B cell (primary cell): ENCODE measurements around the gene EMX1. TPM values are rescaled to one million over a fixed set of nuclear protein-coding genes. Genes with fewer than 3 reads are reported as not detected.

Experiments used
- ATAC-seq: fragments of 200-7000 bp; cut with Tn5 transposase; one replicate; pipeline ENCODE4 v1.10.0; 2021; ENCODE audit warnings: low read depth, mild to moderate bottlenecking, moderate number of reproducible peaks, moderate library complexity
- CTCF ChIA-PET: fragments of 350-600 bp; sonication (Branson Sonifier 250); formaldehyde crosslinking; loops from one replicate; lab custom pipeline; 2021; ENCODE audit warnings: antibody characterized with exemption, inconsistent platforms; lab: Charles Lee
- POLR2A ChIA-PET: fragments of 350-600 bp; sonication (Branson Sonifier 250); formaldehyde crosslinking; loops from one replicate; lab custom pipeline; 2021; ENCODE audit warnings: antibody characterized with exemption; lab: Charles Lee
- DNase-seq: peaks from one replicate; pipeline ENCODE4 v3.0.0; 2013
- H2AFZ ChIP-seq: 2 replicates; pipeline ENCODE4 v1.6.1; 2012; ENCODE audit warnings: mild to moderate bottlenecking, low read depth, low read length; ENCODE audit not compliant: insufficient read depth, poor library complexity, severe bottlenecking
- H3K27ac ChIP-seq, 2 donors: 1 replicate in 1 of 2; 2 replicates in 1 of 2; pipeline ENCODE4 v1.5.1; 2012 to 2013; ENCODE audit warnings: low read length in 2 of 2, mild to moderate bottlenecking in 2 of 2, moderate library complexity in 1 of 2
- H3K27me3 ChIP-seq, 4 experiments: fragments of 200-600 bp in 1 of 4; sonication (generic) in 1 of 4; replicated peaks in 1 of 4; 1 replicate in 2 of 4; 2 replicates in 2 of 4; pipeline versions ENCODE4 v1.6.1 to v1.7.0; 2013 to 2016; ENCODE audit warnings: low read length in 3 of 4, mild to moderate bottlenecking in 2 of 4, mixed read lengths in 1 of 4, moderate library complexity in 1 of 4; ENCODE audit not compliant: insufficient read depth in 4 of 4, control insufficient read depth in 3 of 4; ENCODE audit errors: control extremely low read depth in 1 of 4
- H3K36me3 ChIP-seq, 2 experiments: replicated peaks in 1 of 2; 1 replicate in 1 of 2; 2 replicates in 1 of 2; pipeline versions ENCODE4 v1.6.1 to v1.7.1; 2013; ENCODE audit warnings: low read length in 1 of 2; ENCODE audit not compliant: insufficient read depth in 2 of 2, control insufficient read depth in 1 of 2; ENCODE audit errors: control extremely low read depth in 1 of 2, extremely low read depth in 1 of 2
- H3K4me1 ChIP-seq, 2 donors: fragments of 200-600 bp in 1 of 2; sonication (generic) in 1 of 2; 1 replicate in 1 of 2; 2 replicates in 1 of 2; pipeline versions ENCODE4 v1.5.1 to v1.6.1; 2013 to 2017; ENCODE audit warnings: low read length in 2 of 2; ENCODE audit not compliant: control insufficient read depth in 2 of 2, insufficient read depth in 2 of 2
- H3K4me2 ChIP-seq: replicated peaks from 2 replicates; pipeline ENCODE3; 2012; ENCODE audit warnings: mild to moderate bottlenecking, low read depth, low read length; ENCODE audit not compliant: poor library complexity, severe bottlenecking
- H3K4me3 ChIP-seq, 5 experiments: fragments of 200-600 bp in 1 of 5; sonication (generic) in 1 of 5; 1 replicate in 3 of 5; 2 replicates in 2 of 5; pipeline versions ENCODE4 v1.5.1 to v1.7.0; 2011 to 2016; ENCODE audit warnings: low read length in 4 of 5, mild to moderate bottlenecking in 4 of 5, low read depth in 2 of 5, control low read depth in 1 of 5, moderate library complexity in 1 of 5; ENCODE audit not compliant: insufficient read depth in 1 of 5; ENCODE audit errors: control extremely low read depth in 1 of 5, extremely low read depth in 1 of 5
- H3K79me2 ChIP-seq: fragments of 200-600 bp; sonication (generic); one replicate; pipeline ENCODE4 v1.6.0; 2016; ENCODE audit warnings: low read length; ENCODE audit not compliant: control insufficient read depth, insufficient read depth
- H3K9ac ChIP-seq: fragments of 200-600 bp; sonication (generic); 2 replicates; pipeline ENCODE4 v1.6.1; 2017; ENCODE audit warnings: mild to moderate bottlenecking, low read length, moderate library complexity
- H3K9me3 ChIP-seq, 3 donors: one replicate each; pipeline versions ENCODE4 v1.6.1 to v1.7.1; 2013; ENCODE audit warnings: low read length in 2 of 3; ENCODE audit not compliant: control insufficient read depth in 2 of 3, insufficient read depth in 1 of 3; ENCODE audit errors: control extremely low read depth in 1 of 3
- H4K20me1 ChIP-seq: 2 replicates; pipeline ENCODE4 v1.6.0; 2012; ENCODE audit warnings: mild to moderate bottlenecking, low read length; ENCODE audit not compliant: insufficient read depth, control insufficient read depth, poor library complexity, severe bottlenecking
- H3K27ac Mint-ChIP-seq: one replicate; pipeline ENCODE4 v1.8.0; 2021; ENCODE audit warnings: mixed read lengths
- H3K27me3 Mint-ChIP-seq: one replicate; pipeline ENCODE4 v1.8.0; 2021; ENCODE audit warnings: mixed read lengths
- H3K4me1 Mint-ChIP-seq: one replicate; pipeline ENCODE4 v1.8.0; 2021; ENCODE audit warnings: mixed read lengths
- H3K4me3 Mint-ChIP-seq: one replicate; pipeline ENCODE4 v1.8.0; 2021; ENCODE audit warnings: mixed read lengths
- H3K9me3 Mint-ChIP-seq: one replicate; pipeline ENCODE4 v1.8.0; 2022; ENCODE audit warnings: mixed read lengths; ENCODE audit not compliant: insufficient read depth
- EZH2 ChIP-seq: IDR thresholded peaks from 2 replicates; pipeline ENCODE4 v1.6.1; 2012; ENCODE audit warnings: borderline replicate concordance, low read depth, mild to moderate bottlenecking, moderate library complexity, low read length; ENCODE audit not compliant: insufficient read depth, poor library complexity, severe bottlenecking
- WGBS: methylation state at CpG from one replicate; pipeline ENCODE4 v1.1.5; 2013; ENCODE audit warnings: missing lambda C conversion rate; ENCODE audit not compliant: insufficient coverage; 5-methylcytosine and 5-hydroxymethylcytosine counted together
- intact Hi-C: fragments of 100-400 bp; cut with micrococcal nuclease; formaldehyde crosslinking; loops from one replicate; pipeline ENCODE4 v1.10.0; 2022
- polyA plus RNA-seq: library from polyadenylated mRNA; depleted of rRNA; stranded (reverse); fragments of >200 nt; gene quantifications from 2 replicates; pipeline ENCODE4 v1.2.3, GENCODE V29; 2012
- total RNA-seq, 2 donors: library from RNA; stranded (reverse); fragments of 120-200 nt in 1 of 2; gene quantifications; 1 replicate in 1 of 2; 2 replicates in 1 of 2; pipeline versions ENCODE4 v1.2.3 to v1.2.4, GENCODE V29; 2013 to 2022
- TF ChIP-seq, protein P1 (sequence below): fragments of 200-600 bp; IDR thresholded peaks from one replicate; pipeline ENCODE4 v1.8.0; 2022; ENCODE audit warnings: antibody characterized with exemption, mild to moderate bottlenecking

EMX1 gene
- total and polyA plus RNA-seq, 2 donors (not counting 1 experiment from before 2014, with no cell fraction given), result not detected

DNA sequence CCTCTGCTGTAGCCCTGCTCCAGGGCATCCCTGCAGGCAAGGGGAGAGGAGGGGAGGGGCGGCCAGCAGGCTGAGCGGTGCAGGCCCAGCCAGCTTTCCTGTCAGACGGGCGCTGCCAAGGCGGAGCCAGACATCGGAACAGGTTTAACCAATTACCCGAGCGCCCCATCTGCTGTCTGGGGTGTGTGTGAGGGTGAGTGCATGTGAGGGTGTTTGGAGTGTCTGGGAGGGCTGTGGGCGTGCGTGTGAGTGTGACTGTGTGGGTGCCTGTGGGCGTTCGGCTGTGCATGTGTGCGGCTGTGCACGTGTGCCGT lies 20.0 kb downstream of the EMX1 start:
- intact Hi-C loops, result no loop called here

DNA sequence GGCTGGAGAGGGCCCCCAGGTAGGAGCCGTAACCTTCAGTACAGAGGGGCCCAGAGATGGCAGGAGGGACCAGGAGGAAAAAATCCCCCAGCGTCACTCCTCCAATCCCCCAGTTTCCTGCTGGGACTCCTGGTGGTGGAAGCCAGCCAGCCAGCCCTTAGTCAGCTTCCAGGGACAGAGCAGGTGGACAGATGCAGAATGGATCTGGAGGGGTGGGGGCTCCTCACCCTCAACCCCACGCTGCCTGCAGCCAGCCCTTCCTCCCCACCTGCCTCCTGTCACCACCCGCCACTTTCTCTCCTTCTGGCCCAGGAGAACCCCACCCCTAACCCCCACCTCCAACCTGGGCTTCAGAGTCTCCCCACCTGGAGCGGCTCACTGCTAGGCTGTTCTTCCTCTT lies 21.1 kb downstream of the EMX1 start:
- Histone ChIP-seq H3K4me3 (no peak overlapping the region), H4K20me1 (no peaks in the 10 kb centered on the region), H3K79me2 (no peaks in the 10 kb centered on the region), H3K27me3 (no peaks in the 10 kb centered on the region), H2AFZ (no peak overlapping the region), H3K4me2 (no peak overlapping the region), H3K4me1 (no peaks in the 10 kb centered on the region), H3K9ac (no peak overlapping the region), H3K27ac (no peak overlapping the region), H3K36me3 (no peaks in the 10 kb centered on the region), H3K9me3 (no peaks in the 10 kb centered on the region)
- ChIA-PET POLR2A (no interaction called here), CTCF (interaction anchor here (1.6 kb wide), 1 partner anchor 42 kb away, joined by 3 read pairs; no protein-coding TSS in a partner anchor)
- TF ChIP-seq, protein P1, sequence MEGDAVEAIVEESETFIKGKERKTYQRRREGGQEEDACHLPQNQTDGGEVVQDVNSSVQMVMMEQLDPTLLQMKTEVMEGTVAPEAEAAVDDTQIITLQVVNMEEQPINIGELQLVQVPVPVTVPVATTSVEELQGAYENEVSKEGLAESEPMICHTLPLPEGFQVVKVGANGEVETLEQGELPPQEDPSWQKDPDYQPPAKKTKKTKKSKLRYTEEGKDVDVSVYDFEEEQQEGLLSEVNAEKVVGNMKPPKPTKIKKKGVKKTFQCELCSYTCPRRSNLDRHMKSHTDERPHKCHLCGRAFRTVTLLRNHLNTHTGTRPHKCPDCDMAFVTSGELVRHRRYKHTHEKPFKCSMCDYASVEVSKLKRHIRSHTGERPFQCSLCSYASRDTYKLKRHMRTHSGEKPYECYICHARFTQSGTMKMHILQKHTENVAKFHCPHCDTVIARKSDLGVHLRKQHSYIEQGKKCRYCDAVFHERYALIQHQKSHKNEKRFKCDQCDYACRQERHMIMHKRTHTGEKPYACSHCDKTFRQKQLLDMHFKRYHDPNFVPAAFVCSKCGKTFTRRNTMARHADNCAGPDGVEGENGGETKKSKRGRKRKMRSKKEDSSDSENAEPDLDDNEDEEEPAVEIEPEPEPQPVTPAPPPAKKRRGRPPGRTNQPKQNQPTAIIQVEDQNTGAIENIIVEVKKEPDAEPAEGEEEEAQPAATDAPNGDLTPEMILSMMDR, result no peak
- TF ChIP-seq EZH2, result no peak
- Mint-ChIP-seq H3K27me3 (peaks cover 16% of the 10 kb centered on the region), H3K4me1 (no peaks in the 10 kb centered on the region), H3K4me3 (no peak overlapping the region), H3K27ac (no peak overlapping the region), H3K9me3 (no peaks in the 10 kb centered on the region)
- intact Hi-C loops, result no loop called here
- DNase-seq (no peak), ATAC-seq (no peak)
- 82% methylated on average over 5 of the region's 5 CpGs for WGBS

More for the DNA sequence above, 20.0 kb downstream of the EMX1 start:
- H3K27me3 ChIP-seq, result peaks cover 0 to 5% (median 0%) of the 10 kb centered on the region in 4 experiments
- no peaks in the 10 kb centered on the region for H3K9me3 ChIP-seq
- 92% methylated on average over 12 of the region's 15 CpGs for WGBS
- H3K4me1 ChIP-seq, result no peaks in the 10 kb centered on the region
- no peak overlapping the region for H3K27ac Mint-ChIP-seq
- H3K79me2 ChIP-seq, result no peaks in the 10 kb centered on the region
- H3K4me3 Mint-ChIP-seq, result no peak overlapping the region
- H3K4me3 ChIP-seq, result no peak overlapping the region
- no peaks in the 10 kb centered on the region for H3K9me3 Mint-ChIP-seq
- ATAC-seq (no peak), DNase-seq (no peak)
- TF ChIP-seq EZH2, result no peak
- TF ChIP-seq, protein P1, result no peak
- H4K20me1 ChIP-seq, result no peaks in the 10 kb centered on the region
- H3K4me2 ChIP-seq, result no peak overlapping the region
- H3K4me1 Mint-ChIP-seq, result no peaks in the 10 kb centered on the region
- no peak overlapping the region for H3K27ac ChIP-seq
- POLR2A ChIA-PET, result no interaction called here
- CTCF ChIA-PET, result no interaction called here
- H2AFZ ChIP-seq, result no peak overlapping the region
- peaks cover 16% of the 10 kb centered on the region for H3K27me3 Mint-ChIP-seq
- no peak overlapping the region for H3K9ac ChIP-seq
- no peaks in the 10 kb centered on the region for H3K36me3 ChIP-seq
